WERI-Rb-1 (cell line): ENCODE results near the gene PTCD3.

Experiments
- DNase-seq: peaks from one replicate; pipeline ENCODE4 v3.0.0-alpha.2; 2020
- H3K27ac ChIP-seq: fragments of 250-450 bp; sonication (Bioruptor Pico); 2 replicates; pipeline ENCODE4 v1.5.1; 2020; ENCODE audit warnings: mild to moderate bottlenecking, moderate library complexity
- H3K27me3 ChIP-seq: fragments of 250-450 bp; sonication (Bioruptor Pico); 2 replicates; pipeline ENCODE4 v1.5.1; 2021; ENCODE audit warnings: mild to moderate bottlenecking, low read depth, moderate library complexity; ENCODE audit not compliant: insufficient read depth, severe bottlenecking
- H3K36me3 ChIP-seq: fragments of 250-450 bp; sonication (Bioruptor Pico); 2 replicates; pipeline ENCODE4 v1.5.1; 2020; ENCODE audit warnings: mild to moderate bottlenecking, moderate library complexity
- H3K4me3 ChIP-seq: 2 replicates; pipeline ENCODE4 v1.5.1; 2011; ENCODE audit warnings: low read depth, mild to moderate bottlenecking, control low read depth, low read length
- H3K9me3 ChIP-seq: fragments of 250-450 bp; sonication (Bioruptor Pico); 2 replicates; pipeline ENCODE4 v1.5.1; 2021; ENCODE audit warnings: mild to moderate bottlenecking, moderate library complexity; ENCODE audit not compliant: severe bottlenecking
- CTCF ChIP-seq: IDR thresholded peaks from 2 replicates; pipeline ENCODE4 v1.5.1; 2011; ENCODE audit warnings: low read depth, mild to moderate bottlenecking, control low read depth, inconsistent platforms, low read length

Gene PTCD3

DNA sequence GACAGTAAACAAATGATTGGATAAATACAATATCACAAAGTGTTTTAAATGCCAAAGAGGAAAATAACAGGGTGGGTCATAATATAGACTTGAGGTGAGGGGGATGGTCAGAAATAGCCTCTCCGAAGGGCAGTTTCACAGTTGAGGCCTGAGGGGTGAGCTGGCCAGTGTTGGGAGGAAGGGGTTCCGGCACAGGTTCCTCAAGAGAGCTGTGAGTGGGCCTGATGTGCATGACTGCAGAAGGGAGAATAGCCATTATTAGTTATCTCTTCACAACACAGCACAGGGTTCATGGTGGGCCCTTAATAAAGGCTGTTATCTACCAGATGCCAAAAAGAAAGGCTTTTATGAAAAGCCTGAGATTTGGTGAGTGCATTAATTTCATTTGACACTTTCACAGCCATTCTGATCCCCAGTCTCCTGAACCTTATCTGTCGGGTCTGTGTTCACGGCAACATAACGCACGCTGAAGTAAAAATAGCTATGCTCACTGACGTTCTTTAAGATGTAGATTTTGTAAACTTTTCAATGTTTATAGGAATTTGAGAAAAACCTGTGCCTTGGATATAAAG, 39.9 kb upstream of the PTCD3 start:
- Histone ChIP-seq H3K27me3 (no peaks in the 10 kb centered on the region), H3K9me3 (peaks cover 3% of the 10 kb centered on the region), H3K27ac (no peak overlapping the region), H3K4me3 (no peak overlapping the region), H3K36me3 (peaks cover 82% of the 10 kb centered on the region)
- DNase-seq = no peak
- TF ChIP-seq CTCF = no peak

DNA sequence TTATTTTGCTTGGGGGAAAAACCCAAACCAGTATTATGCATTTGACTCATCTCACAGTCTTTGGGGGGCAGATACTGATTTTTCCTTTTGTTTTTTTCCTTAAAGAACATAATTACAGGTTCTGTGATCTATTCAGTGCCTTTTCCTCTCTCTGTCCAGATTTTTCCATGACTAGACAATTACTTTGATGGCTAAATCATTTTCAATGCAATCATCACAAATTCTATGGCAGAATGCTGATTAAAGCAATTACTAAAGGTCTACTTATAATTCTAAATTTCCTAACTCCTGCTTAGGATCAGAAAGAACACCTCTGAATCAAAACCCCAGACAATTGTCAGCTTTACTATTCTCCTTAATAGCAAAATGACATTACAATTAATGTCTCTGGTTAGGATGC, 39.1 kb upstream of the PTCD3 start:
- no peaks in the 10 kb centered on the region for H3K27me3 ChIP-seq
- peaks cover 82% of the 10 kb centered on the region for H3K36me3 ChIP-seq
- H3K27ac ChIP-seq = no peak overlapping the region
- no peak for DNase-seq
- no peak for TF ChIP-seq CTCF
- no peak overlapping the region for H3K4me3 ChIP-seq
- peaks cover 3% of the 10 kb centered on the region for H3K9me3 ChIP-seq

- Histone ChIP-seq H3K36me3 (peaks cover 81% of the 10 kb centered on the region), H3K9me3 (no peaks in the 10 kb centered on the region), H3K27me3 (no peaks in the 10 kb centered on the region), H3K27ac (no peak overlapping the region), H3K4me3 (no peak overlapping the region)
- no peak for TF ChIP-seq CTCF
- DNase-seq = no peak
Measured at GRCh38 chr2:86068136-86068588, 37.9 kb upstream of the PTCD3 start.

- Histone ChIP-seq H3K27ac (no peak overlapping the region), H3K4me3 (no peak overlapping the region), H3K27me3 (no peaks in the 10 kb centered on the region), H3K9me3 (no peaks in the 10 kb centered on the region), H3K36me3 (peaks cover 80% of the 10 kb centered on the region)
- DNase-seq = no peak
- no peak for TF ChIP-seq CTCF
Measured at GRCh38 chr2:86068648-86069047, 37.4 kb upstream of the PTCD3 start.

- Histone ChIP-seq H3K4me3 (no peak overlapping the region), H3K9me3 (no peaks in the 10 kb centered on the region), H3K27me3 (no peaks in the 10 kb centered on the region), H3K36me3 (peaks cover 80% of the 10 kb centered on the region), H3K27ac (no peak overlapping the region)
- DNase-seq = no peak
- no peak for TF ChIP-seq CTCF
Measured at GRCh38 chr2:86069091-86069685, 36.8 kb upstream of the PTCD3 start.
